GM12865 (cell line): ENCODE measurements around the gene GCLC.

Source experiments
- DNase-seq: peaks from one replicate; pipeline ENCODE4 v3.0.0; 2010; ENCODE audit warnings: low read depth
- H3K4me3 ChIP-seq: 2 replicates; pipeline ENCODE4 v1.5.1; 2011; ENCODE audit warnings: mild to moderate bottlenecking, low read depth, low read length, control low read depth
- CTCF ChIP-seq: IDR thresholded peaks from 2 replicates; pipeline ENCODE4 v1.5.1; 2011; ENCODE audit warnings: low read length, control low read depth, low read depth, inconsistent platforms; ENCODE audit not compliant: insufficient read depth; ENCODE audit errors: missing control alignments

Gene GCLC

GRCh38 chr6:53469163-53469562 is 75.7 kb downstream of the GCLC start:
- no peak overlapping the region for H3K4me3 ChIP-seq
- no peak for DNase-seq
- no peak for TF ChIP-seq CTCF

GRCh38 chr6:53466257-53466656 is 78.6 kb downstream of the GCLC start:
- no peak overlapping the region for H3K4me3 ChIP-seq
- TF ChIP-seq CTCF: no peak
- DNase-seq: no peak

- no peak for DNase-seq
- no peak overlapping the region for H3K4me3 ChIP-seq
- no peak for TF ChIP-seq CTCF
These were observed 79.2 kb downstream of the GCLC start for GRCh38 chr6:53465732-53466131.

- no peak for DNase-seq
- no peak overlapping the region for H3K4me3 ChIP-seq
- no peak for TF ChIP-seq CTCF
These were observed 79.9 kb downstream of the GCLC start for GRCh38 chr6:53464927-53465460.

- no peak for TF ChIP-seq CTCF
- no peak for DNase-seq
These were observed 80.4 kb downstream of the GCLC start for GRCh38 chr6:53464483-53464882.

GRCh38 chr6:53461696-53462095 is 83.2 kb downstream of the GCLC start:
- no peak for TF ChIP-seq CTCF
- H3K4me3 ChIP-seq: no peak overlapping the region
- DNase-seq: peak; percentile 27

More at GRCh38 chr6:53464483-53464882, 80.4 kb downstream of the GCLC start:
- no peak overlapping the region for H3K4me3 ChIP-seq

GRCh38 chr6:53461041-53461656 is 83.8 kb downstream of the GCLC start:
- H3K4me3 ChIP-seq: peak overlapping the region; percentile 13; the same call in 1 of the 2 replicates
- DNase-seq: peak; percentile 55
- no peak for TF ChIP-seq CTCF
